Testis (tissue), 2 donors: ENCODE results near the gene SLC2A6.

ENCODE experiments used
- CTCF ChIP-seq, 3 experiments: fragments of 450-650 bp in 2 of 3; fragments of 200-600 bp in 1 of 3; sonication (generic) in 1 of 3; IDR thresholded peaks; one replicate each; pipeline ENCODE4 v1.5.1; 2016 to 2019; ENCODE audit warnings: antibody characterized with exemption in 3 of 3, mild to moderate bottlenecking in 2 of 3, moderate library complexity in 1 of 3
- POLR2A ChIP-seq: fragments of 450-650 bp; IDR thresholded peaks from one replicate; pipeline ENCODE4 v1.6.1; 2017; ENCODE audit warnings: antibody characterized with exemption, mild to moderate bottlenecking, moderate library complexity

GRCh38 chr9:133467101-133467500, 11.8 kb downstream of the SLC2A6 start:
- TF ChIP-seq CTCF (IDR thresholded peaks at IDR 0.05) (no peak), POLR2A (no peak)
